GM12891 (cell line): ENCODE data around the gene BCAS1.

Experiments
- PAX5 ChIP-seq: IDR thresholded peaks from 2 replicates; pipeline ENCODE4 v1.6.1; 2011; ENCODE audit warnings: low read length, moderate library complexity, mild to moderate bottlenecking; ENCODE audit not compliant: insufficient read depth, severe bottlenecking
- POLR2A ChIP-seq: IDR thresholded peaks from 2 replicates; pipeline ENCODE4 v1.6.1; 2011; ENCODE audit warnings: low read depth, low read length, control low read depth
- POLR2AphosphoS5 ChIP-seq: IDR thresholded peaks from 2 replicates; pipeline ENCODE4 v1.6.1; 2011; ENCODE audit warnings: low read depth, low read length, control low read depth
- POU2F2 ChIP-seq: IDR thresholded peaks from 2 replicates; pipeline ENCODE4 v1.6.1; 2011; ENCODE audit warnings: low read depth, mild to moderate bottlenecking, control low read depth, low read length, moderate library complexity
- SPI1 ChIP-seq: IDR thresholded peaks from 2 replicates; pipeline ENCODE4 v1.6.1; 2011; ENCODE audit warnings: low read depth, low read length, control low read depth
- TAF1 ChIP-seq: IDR thresholded peaks from 2 replicates; pipeline ENCODE4 v1.6.1; 2011; ENCODE audit warnings: low read depth, low read length, control low read depth

DNA sequence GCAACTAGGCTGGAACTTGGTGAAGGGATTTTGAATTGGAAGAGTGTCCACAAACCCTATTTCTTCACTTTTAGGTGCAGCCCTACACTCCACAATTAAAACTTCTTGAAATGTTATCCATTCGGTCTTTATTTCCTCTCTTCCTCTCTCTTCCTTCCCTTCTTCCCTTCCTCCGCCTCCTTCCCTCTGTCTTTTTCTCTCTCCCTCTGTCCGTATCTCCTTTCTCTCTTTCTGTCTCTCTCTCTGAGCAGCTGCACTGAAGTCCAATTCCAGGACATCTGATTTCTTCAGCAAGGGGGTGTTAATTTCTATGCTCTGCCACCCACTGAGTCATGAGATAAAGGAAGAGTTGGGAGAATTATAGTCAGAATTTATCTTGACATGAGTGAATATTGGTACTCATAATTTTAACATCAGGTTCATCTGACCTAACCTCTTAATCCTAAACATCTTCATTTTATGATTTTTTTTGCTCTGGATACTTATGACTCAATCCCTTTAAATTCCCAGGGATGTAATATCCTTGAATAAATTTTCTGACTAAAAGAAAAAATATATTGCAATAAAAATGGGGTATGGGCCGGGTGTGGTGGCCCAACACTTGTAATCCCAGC is 84.2 kb downstream of the BCAS1 start:
- TF ChIP-seq POLR2A (no peak), POLR2AphosphoS5 (no peak), SPI1 (no peak), POU2F2 (no peak), TAF1 (no peak), PAX5 (no peak)
